GM12874 (cell line): ENCODE results near the gene SHISAL1.

Experiments used
- TF ChIP-seq, protein P1 (sequence below): IDR thresholded peaks from 2 replicates; pipeline ENCODE4 v1.5.1; 2011; ENCODE audit warnings: low read depth, mild to moderate bottlenecking, control low read depth, low read length, moderate library complexity; ENCODE audit not compliant: insufficient read depth

The SHISAL1 gene

DNA sequence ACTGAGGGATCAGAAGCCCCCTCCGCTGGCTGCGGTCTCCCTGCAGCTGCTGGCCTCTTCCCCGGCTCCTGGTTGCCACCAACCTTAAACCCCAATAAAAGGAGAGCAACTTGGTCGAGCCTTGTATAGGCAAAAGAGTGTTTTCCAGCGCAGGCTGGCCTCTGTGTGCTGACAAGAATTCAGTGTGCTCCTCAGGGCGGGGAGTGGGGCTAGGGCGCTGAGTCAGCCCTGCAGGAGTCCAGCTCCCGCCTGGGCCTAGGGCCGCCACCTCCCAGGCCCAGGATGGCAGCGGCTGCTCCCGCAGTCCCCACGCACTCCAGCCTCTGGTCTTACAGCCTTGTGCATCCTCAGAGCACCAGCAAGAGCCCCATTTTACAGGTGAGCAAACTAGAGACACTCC lies at the start of gene SHISAL1:
Gene SHISAL1, minus strand, starts transcription at position 186 of the 400 bp plus-strand sequence. CDS start 12,006 bp downstream, outside the sequence.
- TF ChIP-seq, protein P1, sequence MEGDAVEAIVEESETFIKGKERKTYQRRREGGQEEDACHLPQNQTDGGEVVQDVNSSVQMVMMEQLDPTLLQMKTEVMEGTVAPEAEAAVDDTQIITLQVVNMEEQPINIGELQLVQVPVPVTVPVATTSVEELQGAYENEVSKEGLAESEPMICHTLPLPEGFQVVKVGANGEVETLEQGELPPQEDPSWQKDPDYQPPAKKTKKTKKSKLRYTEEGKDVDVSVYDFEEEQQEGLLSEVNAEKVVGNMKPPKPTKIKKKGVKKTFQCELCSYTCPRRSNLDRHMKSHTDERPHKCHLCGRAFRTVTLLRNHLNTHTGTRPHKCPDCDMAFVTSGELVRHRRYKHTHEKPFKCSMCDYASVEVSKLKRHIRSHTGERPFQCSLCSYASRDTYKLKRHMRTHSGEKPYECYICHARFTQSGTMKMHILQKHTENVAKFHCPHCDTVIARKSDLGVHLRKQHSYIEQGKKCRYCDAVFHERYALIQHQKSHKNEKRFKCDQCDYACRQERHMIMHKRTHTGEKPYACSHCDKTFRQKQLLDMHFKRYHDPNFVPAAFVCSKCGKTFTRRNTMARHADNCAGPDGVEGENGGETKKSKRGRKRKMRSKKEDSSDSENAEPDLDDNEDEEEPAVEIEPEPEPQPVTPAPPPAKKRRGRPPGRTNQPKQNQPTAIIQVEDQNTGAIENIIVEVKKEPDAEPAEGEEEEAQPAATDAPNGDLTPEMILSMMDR = no peak

DNA sequence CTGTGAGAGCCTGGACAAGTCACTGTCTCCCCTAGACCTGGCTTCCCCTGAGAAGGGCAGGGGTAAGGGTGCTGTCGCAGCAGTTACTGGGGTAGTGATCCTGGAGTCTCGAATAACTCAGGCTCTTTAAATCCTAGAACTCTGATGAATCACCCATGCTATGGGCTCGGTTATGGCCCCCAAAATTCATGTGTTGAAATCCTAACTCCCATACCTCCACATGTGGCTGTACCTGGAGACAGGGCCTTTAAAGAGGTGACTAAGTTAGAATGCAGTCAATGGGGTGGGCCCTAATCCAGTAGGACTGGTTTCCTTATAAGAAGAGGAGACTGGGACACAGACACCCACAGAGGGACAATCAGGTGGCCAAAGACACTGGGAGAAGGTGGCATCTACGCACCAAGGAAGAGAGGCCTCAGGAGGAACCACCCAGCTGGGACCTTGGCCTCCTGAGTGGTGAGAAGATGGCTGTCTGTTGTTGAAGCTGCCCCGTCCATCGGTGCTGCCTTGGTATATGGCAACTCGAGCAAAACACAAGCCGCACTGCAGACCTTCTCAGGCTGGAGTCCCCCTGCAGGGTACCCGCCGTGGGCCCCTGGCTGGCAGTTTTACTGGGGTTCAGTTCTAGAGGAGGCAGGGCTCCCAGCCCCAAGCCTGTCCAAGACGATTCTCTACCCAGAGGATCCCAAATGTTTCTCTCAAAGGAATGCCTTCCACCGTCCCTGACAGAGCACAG lies 48.8 kb upstream of the SHISAL1 start:
- TF ChIP-seq, protein P1 = no peak

DNA sequence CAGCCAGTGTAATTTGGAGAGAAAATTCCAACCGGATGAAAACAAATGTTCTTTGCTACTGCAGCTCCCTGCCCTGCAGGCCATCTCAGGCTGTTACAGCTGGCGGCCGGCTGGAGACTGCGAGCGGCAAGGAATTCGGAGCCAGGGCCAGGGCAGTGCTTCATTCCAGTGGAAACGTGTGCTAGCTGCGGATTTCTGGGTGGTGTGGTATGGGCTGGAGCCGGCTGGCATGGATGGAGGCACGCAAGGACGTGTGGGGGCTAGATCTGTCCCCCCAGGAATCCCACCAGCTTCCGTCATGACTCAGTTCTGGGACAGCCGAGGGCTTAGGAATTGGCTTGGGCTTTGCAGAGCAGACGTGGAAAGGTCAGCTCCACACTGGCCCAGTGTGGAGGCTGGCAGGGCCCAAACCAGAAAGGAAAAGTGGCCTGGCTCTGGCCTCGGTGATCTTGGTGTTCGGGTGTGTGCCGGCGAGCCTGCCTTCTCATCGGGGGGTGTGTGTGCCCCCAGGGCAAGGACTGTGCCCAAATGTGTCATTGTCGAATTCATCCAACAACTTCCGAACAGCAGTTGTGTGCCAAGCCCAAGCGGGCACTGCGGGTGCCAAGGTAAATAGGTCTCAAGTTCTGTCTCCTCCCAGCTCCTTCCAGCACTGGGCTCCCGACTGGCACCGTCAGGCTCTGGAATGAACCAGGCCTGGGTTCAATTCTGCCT lies 48.1 kb upstream of the SHISAL1 start:
- TF ChIP-seq, protein P1 = no peak

DNA sequence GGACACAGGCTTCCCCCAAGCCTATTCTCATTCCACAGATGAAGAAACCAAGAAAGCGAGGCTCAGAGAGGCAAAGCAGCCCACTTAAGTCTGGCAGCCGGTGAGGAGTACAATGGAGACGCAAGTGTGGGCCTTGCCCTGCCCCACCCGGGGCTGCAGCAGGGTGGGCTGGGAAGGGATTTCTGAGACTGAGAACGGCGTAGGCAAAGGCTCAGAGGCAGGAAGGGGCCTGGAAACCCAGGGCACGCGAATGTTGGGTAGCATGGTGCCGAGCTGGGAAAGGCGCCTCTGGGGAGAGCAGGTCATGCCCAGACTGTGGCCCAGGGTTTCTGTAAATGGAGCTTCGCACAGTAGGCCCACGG lies 47.5 kb upstream of the SHISAL1 start:
- TF ChIP-seq, protein P1 = no peak

DNA sequence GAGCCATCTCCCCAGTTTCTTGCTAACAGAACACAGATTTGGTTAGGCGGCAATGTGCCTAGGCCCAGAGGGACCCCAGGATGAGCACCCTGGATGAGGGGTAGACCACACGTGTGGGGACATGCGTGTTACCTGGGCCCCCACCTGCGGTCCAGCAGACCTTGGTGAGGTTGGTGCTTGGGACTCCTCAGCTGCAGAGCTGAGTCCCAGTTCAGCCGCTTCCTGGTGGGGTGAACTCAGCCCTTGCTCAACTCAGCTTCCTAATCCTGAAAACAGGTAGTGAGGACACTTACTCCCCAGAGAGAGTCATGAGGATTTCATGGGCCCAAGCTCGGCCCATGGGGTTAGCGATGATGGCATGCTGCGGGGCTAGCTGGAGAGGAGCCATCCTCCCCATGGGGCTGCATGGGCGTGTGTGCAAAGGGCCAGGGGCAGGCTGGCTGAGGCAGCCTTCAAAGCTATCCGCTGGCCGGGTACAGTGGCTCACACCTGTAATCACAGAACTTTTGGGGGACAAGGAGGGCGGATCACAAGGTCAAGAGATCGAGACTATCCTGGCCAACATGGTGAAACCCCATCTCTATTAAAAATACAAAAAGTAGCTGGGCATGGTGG lies 46.9 kb upstream of the SHISAL1 start:
- TF ChIP-seq, protein P1 = no peak

DNA sequence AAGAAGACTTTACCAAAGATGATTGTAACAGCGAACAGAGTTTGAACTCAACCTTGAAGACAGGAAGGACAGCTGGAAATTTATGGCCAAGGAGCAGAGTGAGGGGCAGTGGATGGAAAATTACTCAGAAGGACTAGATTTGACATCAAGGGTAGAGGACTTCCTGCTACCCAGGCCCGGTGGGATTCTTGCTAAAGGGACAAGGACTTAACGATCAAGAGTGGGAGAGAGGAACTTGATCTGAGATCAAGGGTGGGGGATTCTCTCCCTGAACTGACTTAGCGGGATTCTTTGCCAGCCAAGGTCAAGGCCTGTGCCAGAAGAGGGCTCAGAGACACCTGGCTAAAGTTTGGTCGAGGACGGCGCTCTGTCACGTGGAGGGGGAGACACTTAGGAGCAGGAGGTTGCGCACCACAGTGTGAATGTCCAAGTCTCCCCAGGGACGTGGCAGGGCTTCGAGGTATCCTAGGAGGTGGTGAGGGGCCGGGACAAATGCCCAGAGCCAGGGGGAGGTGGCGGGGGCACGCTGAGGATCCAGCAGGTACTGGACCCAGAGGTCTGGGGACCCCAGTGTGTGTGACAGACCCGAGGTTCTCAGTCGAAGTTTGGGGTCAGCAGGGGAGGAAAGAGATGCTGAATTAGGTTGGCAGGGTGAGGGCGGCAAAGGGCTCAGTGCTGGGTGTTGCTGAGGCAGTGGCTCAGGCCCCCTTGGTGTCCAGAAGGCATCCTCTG lies 46.1 kb upstream of the SHISAL1 start:
- TF ChIP-seq, protein P1 = no peak
